GM19452 (cell line): ENCODE data around the gene VANGL1.
A peak's percentile ranks its signal among the peaks of the same experiment; 100 is the strongest.

ENCODE experiments used
- ATAC-seq: cut with Tn5 transposase; IDR thresholded peaks from one replicate; pipeline ENCODE4 v1.9.1; 2021; ENCODE audit not compliant: unreplicated experiment

The VANGL1 gene

DNA sequence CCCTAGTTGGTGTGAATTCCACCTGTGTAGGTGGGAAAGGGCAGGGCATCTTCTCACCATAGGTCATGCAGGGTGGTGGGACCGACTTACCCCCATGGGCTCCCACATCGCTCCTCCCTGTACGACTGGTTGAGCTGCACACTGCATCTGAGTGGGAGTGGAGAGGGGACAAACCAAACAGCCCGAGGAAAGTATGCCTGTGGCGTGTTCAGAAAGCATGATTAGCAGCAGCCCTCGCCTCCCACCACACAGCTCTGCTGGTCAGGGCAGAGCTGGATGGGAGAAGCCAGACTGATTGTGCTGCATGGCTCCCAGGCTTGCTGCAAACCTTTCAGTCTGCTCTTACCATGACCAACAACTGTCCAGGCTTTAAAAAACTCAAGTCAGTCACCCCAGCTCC, 24.4 kb downstream of the VANGL1 start:
- no peak for ATAC-seq

- no peak for ATAC-seq
Measured at GRCh38 chr1:115666702-115667101, 24.9 kb downstream of the VANGL1 start.

GRCh38 chr1:115668579-115668978, 26.8 kb downstream of the VANGL1 start:
- no peak for ATAC-seq

- ATAC-seq: no peak
Measured at GRCh38 chr1:115669002-115669673, 27.4 kb downstream of the VANGL1 start.

DNA sequence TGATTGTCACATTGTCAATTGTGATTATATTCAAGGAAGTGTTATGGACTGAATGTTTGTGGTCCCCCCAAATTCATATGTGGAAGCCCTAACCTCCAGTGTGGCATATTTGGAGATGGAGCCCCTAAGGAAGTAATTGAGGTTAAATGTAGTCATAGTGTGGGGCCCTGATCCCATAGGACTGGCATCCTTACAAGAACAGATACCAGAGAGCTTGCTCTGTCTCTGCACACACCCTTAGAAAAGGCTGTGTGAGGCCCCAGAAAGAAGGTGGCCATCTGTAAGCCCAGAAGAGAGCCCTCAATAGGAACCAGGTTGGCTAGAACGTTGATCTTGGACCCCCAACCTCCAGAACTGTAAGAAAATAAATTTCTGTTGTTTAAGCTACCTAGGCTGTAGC, 28.1 kb downstream of the VANGL1 start:
- ATAC-seq: no peak

DNA sequence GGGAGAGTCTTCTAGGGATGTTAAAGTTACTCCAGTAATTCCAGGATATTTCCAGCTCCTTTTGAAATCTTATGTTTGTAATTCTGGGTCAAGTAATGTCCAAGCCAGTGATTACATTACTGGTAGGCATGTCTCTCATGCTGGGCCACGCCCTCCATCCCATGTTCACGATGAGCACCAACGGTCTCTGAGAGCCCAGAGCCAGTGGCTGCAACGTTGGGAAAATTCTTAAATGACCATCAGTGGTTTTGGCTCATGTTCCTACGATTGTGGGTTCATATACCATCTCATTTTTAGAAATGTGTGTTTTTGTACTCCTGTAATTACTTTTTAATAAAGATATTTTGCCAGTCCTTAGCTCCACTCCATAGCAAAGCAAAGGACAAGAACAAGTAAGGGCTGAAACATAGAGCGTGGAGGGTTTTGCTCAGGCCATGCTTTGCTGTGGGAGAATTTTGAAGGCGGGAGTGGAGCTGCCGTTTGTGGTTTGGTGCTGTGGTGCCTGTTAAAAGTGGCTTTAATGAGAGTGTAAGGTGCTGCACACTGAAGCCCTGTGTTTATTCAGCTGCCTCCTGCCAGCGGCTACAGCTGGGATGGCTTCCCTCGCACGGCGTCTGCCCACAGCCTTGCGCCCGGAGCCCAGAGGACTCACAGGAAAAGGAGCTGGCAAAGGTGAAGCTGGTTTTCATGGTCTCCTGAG, 28.9 kb downstream of the VANGL1 start:
- ATAC-seq: no peak

DNA sequence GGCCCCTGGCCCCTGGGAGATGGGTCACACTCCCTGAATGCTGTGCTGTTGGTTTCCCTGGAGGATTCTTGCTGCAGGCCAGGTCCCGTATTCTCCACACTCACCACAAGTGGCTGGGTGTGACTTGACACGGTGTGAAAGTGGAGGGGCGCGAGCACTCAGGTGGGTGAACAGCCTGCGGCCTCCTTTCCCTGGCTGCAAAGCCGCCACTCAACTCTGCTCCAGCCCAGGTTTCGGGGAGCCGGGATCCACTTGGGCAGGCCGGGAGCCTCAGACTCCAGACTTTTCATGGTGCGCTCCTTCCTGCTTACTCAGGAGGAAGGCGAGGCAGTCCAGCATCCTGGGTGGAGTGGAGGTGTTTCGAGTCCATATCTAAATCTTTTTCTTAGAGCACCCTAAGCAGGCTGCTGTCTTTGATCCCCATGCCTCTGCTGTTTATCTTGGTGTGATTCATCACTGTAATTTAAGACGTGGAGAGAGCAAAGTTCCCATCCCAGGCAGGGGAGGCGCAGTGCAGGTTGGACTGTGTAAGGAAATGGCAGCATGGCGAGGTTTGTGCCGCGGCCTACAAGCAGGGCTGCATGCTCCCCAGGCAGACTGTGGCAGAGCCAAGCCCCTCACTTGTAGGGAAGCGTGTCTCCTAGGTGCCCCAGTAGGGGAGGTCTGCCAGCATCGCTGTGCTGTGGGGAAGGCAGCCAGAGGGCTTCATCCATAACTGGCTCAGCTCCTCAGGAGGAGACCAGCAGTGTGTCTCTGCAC, 29.6 kb downstream of the VANGL1 start:
- no peak for ATAC-seq

DNA sequence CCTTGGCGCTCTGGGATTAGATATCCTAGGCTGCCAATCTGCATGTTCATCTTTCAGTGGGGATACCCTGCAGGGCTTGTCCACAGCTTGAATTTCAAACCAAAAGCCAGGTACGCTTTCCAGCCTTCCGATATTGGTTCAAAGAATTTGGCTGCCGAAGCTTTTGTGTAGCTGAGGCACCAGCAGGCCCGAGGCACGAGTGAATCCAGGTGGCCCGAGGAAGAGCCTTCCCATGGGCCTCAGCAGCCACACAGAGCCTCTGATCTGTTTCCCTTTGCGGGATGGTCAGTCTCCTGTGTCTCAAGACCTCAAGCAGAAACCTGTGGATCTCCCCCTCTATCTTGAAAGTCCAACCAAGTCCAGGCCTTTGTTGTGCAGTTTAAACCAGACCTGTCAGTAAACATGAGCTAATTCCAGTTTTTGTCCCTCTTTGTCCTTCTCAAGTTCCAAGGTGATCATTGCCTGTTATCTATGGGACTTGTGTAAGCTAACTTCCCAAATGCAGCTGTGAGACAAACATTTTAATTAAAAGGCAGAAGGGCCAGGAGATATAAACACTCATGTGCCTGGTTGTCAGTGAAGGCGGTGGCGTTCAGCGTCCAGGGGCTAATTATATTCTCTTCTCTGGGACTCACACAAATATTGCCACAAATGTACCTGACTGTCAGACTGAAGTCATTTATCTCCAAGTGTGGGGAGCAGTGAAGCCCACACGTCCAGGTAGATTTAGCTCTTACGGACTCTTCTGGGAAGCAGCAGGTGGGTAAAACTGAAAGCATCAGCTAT, 30.6 kb downstream of the VANGL1 start:
- no peak for ATAC-seq

- peak; percentile 21 for ATAC-seq
Measured at GRCh38 chr1:115676498-115677181, 34.9 kb downstream of the VANGL1 start.

GRCh38 chr1:115677182-115677555, 35.4 kb downstream of the VANGL1 start:
- peak; percentile 52 for ATAC-seq

DNA sequence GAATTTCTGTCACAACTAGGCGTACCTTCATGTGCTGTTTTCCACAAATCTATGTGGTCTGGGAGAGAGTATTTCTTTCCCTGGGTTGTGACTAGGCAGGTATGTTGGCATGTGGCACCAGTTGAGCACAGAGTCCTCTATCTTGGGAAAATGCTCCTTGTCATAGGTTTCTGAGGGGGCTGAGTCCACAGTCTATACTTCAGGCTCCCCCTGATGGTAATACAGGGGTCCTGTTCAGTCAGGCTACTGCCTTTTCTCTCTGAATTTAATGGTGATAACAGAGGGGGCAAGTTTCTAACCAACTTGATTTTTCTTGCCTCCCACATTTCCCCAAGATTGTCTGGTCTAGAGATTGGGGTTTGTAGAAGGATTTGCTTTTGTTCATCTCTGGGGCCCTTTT, 35.8 kb downstream of the VANGL1 start:
- no peak for ATAC-seq

GRCh38 chr1:115678141-115678540, 36.4 kb downstream of the VANGL1 start:
- no peak for ATAC-seq

DNA sequence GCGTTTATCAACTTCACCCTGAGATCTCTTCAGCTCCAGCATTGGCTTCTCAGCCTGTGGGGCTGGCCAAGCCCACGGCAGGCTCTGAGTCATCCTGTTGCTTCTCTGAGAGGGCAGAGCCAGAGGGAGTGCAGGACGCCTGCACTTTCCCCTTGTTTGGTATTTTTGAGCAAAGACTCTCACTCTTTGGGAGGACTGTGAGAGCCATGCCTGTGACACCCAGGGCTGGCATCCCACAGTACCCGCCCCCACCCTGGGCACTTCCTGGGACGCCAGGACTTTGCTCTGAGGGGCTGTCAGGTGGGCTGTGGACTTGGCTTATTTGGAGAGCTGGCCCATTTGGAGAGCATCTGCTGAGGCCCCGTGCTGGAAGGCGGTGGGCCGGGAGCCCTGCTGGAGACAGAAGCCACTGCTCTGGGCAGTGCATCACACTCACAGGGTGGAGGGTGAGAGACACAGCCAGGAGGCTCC, 37.4 kb downstream of the VANGL1 start:
- ATAC-seq: no peak

GRCh38 chr1:115680730-115681111, 39.0 kb downstream of the VANGL1 start:
- no peak for ATAC-seq

- no peak for ATAC-seq
Measured at GRCh38 chr1:115682792-115683191, 41.0 kb downstream of the VANGL1 start.

DNA sequence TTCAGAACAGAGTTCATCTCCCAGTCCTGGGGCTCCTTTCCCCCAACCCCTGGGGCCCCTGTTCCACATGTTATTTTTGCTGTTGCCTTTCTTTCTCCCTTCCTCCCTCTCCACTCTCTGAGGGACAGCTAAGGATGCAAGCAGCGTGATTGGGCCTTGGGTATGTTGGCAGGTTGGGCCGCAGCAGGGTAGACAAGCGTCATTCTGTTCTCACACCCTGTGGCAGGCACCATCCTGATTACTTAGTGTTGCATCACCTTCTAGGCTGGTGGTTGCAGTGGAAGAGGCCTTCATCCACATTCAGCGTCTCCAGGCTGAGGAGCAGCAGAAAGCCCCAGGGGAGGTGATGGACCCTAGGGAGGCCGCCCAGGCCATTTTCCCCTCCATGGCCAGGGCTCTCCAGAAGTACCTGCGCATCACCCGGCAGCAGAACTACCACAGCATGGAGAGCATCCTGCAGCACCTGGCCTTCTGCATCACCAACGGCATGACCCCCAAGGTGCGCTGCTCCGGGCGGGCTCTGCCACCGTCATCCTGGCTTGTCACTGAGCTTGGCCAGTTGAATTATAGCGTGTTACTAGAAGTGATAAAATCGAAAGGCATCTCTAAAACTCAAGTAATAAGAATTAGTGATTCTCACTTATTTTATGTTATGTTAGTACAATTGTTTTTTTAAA, 43.4 kb downstream of the VANGL1 start:
- ATAC-seq: no peak

DNA sequence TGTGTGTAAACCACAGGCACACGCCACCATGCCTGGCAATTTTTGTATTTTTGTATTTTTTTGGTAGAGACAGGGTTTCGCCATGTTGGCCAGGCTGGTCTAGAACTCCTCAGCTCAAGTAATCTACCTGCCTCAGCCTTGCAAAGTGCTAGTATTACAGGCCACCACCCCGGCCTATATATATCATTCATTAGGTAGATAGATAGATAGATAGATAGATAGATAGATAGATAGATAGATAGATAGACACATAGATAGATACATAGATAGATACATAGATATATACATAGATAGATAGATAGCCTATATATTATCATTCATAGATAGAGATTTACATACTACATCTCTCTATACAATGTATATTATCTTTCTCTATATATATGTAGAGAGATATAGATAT, 46.0 kb downstream of the VANGL1 start:
- ATAC-seq: no peak

DNA sequence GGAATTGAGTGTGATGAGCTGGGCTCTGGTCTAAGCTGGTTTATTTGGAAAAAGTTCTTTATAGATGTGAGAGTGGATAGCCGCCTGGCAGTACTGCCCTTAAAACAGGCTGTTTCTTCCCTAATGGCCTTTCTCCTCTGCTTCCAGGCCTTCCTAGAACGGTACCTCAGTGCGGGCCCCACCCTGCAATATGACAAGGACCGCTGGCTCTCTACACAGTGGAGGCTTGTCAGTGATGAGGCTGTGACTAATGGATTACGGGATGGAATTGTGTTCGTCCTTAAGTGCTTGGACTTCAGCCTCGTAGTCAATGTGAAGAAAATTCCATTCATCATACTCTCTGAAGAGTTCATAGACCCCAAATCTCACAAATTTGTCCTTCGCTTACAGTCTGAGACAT, 49.2 kb downstream of the VANGL1 start:
- no peak for ATAC-seq

- ATAC-seq: no peak
Measured at GRCh38 chr1:115692224-115692623, 50.5 kb downstream of the VANGL1 start.

DNA sequence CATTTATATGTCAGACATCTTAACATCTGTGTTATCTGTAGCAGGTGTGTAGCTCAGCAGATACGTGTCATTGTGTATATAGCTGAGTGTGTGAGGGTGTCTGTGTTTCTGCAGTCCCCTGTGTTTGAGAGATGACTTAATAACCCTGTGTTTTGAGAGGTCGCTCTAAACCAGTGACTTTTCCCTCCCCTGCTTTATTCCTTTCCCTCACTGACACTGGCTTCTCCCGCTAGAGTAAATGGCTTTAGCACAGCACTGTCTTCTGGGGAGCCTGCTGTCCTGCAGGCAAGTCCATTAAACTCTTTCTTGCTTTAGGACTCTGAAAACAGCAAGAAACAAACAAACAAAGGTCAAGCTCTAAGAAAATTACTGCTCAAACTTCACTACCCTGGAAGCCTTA, 53.0 kb downstream of the VANGL1 start:
- no peak for ATAC-seq
